Epithelial cell of esophagus (primary cell): Measurements from ENCODE around the gene ZNF274.
A peak's percentile ranks its signal among the peaks of the same experiment; 100 is the strongest.
"Not testable (repeated sequence)": the region's sequence is repeated elsewhere in the genome, so short reads cannot be mapped to it uniquely, and the experiment has no call there.

ENCODE experiments used
- DNase-seq: peaks from one replicate; pipeline ENCODE4 v3.0.0; 2010; ENCODE audit warnings: low read depth
- H3K4me3 ChIP-seq: 2 replicates; pipeline ENCODE4 v1.5.1; 2011; ENCODE audit warnings: mild to moderate bottlenecking, low read length, control low read depth
- TF ChIP-seq, protein P1 (sequence below): IDR thresholded peaks from 2 replicates; pipeline ENCODE4 v1.5.1; 2011; ENCODE audit warnings: low read depth, mild to moderate bottlenecking, low read length, control low read depth, inconsistent platforms; ENCODE audit not compliant: insufficient read depth; ENCODE audit errors: missing control alignments

Gene ZNF274

DNA sequence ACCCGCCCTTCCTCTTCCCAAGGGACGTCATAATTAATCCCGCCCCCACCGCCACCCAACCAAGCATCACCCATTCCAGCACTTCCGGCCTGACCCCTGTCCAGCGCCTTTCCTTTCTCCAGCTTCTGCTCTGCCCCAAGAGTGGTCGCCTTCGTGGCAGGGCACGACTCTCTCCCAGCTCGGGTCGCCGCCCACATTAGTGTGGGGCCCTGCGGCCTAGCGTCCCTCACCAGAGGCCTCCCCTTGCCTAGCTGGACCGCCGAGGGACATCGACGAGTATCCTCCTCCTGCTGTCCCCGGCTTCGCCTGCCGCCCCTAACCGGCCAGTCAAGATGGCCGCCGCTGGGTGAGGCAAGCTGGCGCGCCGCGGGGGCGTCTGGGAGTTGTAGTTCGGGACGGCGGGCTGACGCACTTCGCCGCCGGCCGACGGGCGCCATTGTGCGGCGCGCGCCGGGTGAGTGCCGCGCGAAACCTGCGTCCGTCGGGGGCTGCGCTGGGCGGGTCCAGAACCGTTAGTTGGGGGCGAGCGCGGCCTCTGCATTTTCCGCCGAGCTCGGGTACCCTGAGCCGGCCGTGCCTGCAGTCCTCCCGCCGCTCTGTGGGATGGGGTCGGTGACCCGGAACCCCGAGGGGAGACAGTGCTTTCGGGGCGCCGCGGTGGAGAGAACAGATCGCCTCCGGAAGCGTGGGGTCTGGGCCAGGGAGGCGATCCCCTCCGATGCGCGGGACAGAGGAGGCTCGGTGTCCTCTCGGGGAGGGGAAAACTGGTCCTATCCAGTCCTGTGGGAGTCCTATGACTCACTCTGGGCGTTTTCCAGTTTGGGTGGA lies at the start of gene ZNF274:
Gene ZNF274, plus strand, starts transcription at position 73 of the 828 bp plus-strand sequence. CDS start 905 bp downstream, outside the sequence.
- peak within 1 kb of the TSS; percentile 87 for H3K4me3 ChIP-seq
- DNase-seq: peak; percentile 97
- TF ChIP-seq, protein P1, sequence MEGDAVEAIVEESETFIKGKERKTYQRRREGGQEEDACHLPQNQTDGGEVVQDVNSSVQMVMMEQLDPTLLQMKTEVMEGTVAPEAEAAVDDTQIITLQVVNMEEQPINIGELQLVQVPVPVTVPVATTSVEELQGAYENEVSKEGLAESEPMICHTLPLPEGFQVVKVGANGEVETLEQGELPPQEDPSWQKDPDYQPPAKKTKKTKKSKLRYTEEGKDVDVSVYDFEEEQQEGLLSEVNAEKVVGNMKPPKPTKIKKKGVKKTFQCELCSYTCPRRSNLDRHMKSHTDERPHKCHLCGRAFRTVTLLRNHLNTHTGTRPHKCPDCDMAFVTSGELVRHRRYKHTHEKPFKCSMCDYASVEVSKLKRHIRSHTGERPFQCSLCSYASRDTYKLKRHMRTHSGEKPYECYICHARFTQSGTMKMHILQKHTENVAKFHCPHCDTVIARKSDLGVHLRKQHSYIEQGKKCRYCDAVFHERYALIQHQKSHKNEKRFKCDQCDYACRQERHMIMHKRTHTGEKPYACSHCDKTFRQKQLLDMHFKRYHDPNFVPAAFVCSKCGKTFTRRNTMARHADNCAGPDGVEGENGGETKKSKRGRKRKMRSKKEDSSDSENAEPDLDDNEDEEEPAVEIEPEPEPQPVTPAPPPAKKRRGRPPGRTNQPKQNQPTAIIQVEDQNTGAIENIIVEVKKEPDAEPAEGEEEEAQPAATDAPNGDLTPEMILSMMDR: no peak

DNA sequence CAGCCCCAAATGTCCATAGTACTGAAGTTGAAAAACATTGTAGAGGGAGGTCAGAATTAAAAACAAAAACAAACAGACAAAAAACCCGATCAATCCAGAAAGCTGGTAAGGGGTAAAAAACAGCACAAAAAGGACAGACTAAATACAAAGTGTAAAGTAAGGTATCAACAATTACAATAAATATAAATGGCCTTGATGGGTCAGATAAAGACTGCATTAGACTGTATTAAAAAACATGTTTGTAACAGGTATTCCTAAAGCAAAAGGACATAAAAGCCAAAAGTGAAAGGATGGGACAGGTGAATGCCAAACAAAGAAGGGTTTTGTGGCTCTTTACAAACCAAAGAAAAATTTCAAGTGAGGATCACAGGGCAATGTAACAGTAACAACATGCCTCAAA lies 48.6 kb upstream of the ZNF274 start:
- no peak overlapping the region for H3K4me3 ChIP-seq
- DNase-seq: no peak
- TF ChIP-seq, protein P1: no peak

DNA sequence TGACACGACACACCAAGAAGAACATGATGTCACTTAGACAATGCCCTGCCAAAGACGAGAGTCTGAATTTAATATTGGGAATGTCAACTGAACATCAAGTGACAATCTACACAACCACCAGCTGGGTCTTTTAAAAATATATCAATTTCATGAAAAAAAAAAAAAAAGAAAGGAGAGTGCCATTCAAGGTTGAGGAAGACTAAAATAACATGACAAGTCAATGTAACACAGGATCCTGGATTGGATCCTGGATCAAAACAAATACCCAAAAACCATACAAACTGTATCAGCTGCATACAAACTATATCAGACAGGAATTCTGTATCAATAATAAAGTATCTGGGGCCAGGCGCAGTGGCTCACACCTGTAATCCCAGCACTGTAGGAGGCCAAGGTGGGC lies 37.0 kb upstream of the ZNF274 start:
- DNase-seq: no peak
- TF ChIP-seq, protein P1: no peak

DNA sequence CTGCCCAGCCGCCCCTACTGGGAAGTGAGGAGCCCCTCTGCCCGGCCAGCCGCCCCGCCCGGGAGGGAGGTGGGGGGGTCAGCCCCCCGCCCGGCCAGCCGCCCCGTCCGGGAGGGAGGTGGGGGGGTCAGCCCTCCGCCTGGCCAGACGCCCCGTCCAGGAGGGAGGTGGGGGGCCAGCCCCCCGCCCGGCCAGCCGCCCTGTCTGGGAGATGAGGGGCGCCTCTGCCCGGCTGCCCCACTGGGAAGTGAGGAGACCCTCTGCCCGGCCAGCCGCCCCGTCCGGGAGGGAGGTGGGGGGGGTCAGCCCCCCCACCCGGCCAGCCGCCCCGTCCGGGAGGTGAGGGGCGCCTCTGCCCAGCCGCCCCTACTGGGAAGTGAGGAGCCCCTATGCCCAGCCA lies 35.4 kb upstream of the ZNF274 start:
- DNase-seq, H3K4me3 ChIP-seq: not testable (repeated sequence)

More for the DNA sequence above, 37.0 kb upstream of the ZNF274 start:
- H3K4me3 ChIP-seq: no peak overlapping the region

DNA sequence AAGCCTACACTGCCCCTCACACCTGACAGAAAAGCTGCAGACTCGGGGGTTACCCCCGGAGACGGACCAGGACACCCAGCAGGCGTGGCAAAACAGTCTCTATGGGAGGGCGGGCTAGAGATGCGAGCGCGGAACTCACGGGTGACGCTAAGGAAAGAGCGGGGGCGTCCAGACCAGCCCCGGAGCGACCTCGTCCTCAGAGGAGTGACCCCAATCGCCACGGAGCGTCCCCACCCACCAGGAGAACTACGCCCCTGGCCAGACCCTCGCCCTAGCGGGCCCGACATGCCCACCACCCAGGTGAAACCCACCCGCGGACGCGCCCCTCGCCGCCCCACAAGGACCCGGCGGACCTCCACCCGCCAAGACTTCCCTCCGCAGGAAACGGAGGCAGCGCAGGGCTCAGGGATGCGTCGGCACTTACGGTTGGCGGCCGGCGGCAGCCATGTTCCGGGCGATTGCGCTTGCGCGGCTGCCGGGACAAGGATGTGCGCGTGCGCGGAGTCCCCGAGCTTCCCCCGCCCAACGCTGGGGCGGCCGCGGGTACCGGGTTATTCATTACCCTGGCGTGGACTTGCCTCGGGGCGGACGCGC lies 32.4 kb upstream of the ZNF274 start, which contains the start of gene ZNF329:
Gene ZNF329, minus strand, starts transcription at position 462 of the 594 bp plus-strand sequence. CDS start 21,286 bp downstream, outside the sequence.
- H3K4me3 ChIP-seq: peak within 1 kb of the TSS; percentile 95
- DNase-seq: peak; percentile 88
- TF ChIP-seq, protein P1: no peak

DNA sequence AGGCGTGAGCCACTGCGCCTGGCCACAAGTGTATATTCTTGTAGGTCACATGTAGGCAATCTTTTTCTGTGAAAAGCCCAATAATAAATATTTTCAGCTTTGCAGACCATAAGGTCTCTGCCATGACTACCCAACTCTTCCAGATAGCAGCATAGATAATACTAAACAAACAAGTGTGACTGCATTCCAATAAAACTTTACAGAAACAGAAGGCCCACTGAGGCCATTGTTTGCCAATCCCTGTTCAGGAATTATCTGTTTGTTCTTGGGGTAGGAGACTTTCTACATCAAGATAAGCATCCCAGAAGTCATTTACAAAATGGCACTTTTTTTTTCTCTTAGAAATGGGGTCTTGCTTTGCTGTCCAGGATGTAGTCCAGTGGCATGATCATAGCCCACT lies 29.5 kb upstream of the ZNF274 start:
- no peak for DNase-seq
- no peak overlapping the region for H3K4me3 ChIP-seq
- TF ChIP-seq, protein P1: no peak

DNA sequence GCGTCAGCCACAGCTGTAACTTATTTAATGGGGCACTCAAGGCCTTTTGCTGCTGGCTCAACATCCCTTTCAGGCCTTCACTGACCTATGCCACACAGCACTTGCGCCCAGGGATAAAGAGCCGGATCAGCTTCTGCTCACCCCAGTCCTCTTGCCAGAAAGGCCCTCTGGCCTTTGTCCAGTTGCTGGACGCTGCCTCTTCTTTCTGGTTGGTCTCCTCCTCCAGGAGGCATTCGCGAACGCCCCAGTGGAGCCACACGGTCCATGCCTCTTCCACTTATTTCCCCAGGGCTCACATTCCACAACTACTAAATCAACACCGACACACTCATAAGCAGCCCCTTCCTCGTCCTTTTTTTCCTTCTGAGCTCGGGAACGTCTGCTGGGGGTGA lies 28.6 kb upstream of the ZNF274 start:
- peak overlapping the region; percentile 75 for H3K4me3 ChIP-seq
- TF ChIP-seq, protein P1: no peak
- peak; percentile 37 for DNase-seq
